ENCODE measurements around the gene COL9A1. TPM values are rescaled to one million over a fixed set of nuclear protein-coding genes. Genes with fewer than 3 reads are reported as not detected.
"Not testable (repeated sequence)": the region's sequence is repeated elsewhere in the genome, so short reads cannot be mapped to it uniquely, and the experiment has no call there.

Gene COL9A1
- not detected in 2 replicates for total RNA-seq (2014; rRNA removed; shearing (Covaris generic))

DNA sequence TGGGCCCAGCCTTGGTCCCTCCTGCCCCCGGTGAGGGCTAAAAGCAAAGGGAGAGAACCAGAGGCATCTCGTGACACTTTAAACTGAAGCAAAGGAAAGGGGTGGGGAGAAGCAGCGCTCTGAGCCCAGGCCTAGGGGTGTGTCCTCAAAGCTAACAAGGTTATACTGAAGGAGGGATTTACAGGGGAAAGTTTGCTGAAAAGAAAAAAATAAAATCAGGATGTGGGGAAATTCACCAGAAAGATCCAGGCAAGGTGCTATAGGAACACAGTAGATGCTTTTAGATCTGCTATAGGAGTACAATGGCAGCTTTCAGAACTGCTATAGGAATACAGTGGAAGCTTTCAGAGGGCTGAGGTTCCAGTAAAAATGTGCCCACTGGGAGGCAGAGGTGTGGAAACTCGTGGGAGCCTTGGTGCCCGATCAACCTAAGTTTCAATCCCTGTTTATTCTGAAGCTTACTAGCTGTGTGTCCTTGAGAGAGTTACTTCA lies at the start of gene COL9A1:
TSS of gene COL9A1 (minus strand) at position 51 of the 492 bp plus-strand sequence. CDS start 160 bp downstream, outside the sequence.
- DNase-seq (ENCODE audit: low read depth) = no peak

DNA sequence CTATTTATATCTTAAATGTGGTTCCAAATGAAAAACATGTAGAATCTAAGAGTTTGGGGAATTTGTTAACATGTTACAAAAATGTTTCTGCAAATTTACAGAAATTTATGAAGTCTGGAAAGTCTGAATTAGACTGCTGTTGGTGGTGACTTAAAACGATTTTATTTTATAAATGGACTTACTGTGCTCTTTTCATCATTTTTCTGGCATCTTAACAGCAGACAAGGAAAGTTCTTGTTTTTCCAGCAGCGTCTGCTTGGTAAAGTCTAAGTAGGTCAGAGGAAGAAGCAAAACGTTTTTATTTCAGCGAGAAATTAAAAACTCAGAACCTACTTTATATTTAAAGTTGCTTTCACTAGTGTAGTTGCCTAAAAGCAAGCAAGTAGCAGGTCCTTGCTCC lies 48.6 kb upstream of the COL9A1 start:
- DNase-seq (ENCODE audit: low read depth) = no peak

DNA sequence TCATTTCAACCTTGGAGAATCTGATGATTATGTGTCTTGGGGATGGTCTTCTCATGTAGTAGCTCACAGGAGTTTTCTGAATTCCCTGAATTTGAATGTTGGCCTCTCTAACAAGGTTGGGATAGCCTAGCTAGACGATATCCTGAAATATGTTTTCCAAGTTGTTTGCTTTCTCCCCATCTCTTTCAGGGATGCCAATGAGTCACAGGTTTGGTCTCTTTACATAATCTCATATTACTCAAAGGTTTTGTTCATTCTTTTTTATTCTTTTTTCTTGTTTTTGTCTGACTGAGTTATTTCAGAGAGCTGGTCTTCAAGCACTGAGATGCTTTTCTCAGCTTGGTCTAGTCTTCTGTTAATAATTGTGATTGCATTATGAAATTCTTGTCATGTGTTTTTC lies 42.7 kb upstream of the COL9A1 start:
- DNase-seq (ENCODE audit: low read depth) = no peak

DNA sequence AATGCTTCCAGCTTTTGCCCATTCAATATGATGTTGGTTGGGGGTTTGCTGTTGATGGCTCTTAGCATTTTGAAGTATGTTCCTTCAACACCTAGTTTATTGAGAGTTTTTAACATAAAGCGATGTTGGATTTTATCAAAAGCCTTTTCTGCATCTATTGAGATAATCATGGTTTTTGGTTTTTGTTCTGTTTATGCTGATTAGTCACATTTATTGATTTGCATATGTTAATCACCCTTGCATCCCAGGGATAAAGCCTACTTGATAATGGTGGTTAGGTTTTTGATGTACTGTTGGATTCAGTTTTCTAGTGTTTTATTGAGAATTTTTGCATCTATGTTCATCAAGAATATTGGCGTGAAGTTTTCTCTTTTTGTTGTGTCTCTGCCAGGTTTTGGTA lies 40.4 kb upstream of the COL9A1 start:
- no peak for DNase-seq (ENCODE audit: low read depth)

DNA sequence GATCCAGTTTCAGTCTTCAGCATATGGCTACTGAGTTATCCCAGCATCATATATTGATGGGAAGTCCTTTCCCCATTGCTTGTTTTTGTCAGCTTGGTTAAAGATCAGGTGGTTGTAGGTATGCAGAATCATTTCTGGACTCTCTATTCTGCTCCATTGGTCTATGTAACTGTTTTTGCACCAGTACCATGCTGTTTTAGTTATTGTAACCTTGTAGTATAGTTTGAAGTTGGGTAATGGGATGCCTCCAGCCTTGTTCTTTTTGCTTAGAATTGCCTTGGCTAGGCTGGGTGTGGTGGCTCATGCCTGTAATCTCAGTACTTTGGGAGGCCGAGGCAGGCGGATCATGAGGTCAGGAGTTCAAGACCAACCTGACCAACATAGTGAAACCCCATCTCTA lies 36.9 kb upstream of the COL9A1 start:
- not testable (repeated sequence) for DNase-seq (ENCODE audit: low read depth)

DNA sequence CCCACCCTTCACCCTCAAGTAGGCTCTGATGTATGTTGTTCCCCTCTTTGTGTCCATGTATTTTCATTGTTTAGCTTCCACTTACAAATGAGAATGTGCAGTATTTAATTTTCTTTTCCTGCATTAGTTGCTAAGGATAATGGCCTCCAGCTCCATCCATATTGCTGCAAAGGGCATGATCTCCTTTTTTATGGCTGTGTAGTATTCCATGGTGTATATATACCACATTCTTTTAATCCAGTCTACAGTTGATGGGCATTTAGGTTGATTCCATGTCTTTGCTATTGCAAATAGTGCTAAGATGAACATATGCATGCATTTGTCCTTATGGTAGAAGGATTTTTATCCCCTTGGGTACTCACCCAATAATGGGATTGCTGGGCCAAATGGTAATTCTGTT lies 35.9 kb upstream of the COL9A1 start:
- DNase-seq (ENCODE audit: low read depth) = no peak

DNA sequence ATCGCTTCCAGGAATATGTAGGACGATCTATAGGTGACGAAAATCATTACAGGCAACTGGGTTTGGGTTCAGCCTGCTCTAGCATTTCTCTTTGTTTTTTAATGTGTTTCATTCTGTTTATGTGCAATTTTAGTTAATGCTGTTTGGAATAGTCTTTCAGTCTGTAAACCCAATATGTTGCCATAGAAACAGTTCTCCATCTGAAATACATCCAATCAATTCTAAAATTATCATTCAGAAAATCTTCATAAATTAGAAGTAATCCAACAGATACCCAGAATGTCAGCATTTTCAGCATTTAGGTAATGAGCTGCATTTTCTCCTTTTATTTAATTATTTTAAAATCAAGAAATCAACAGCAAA lies 34.8 kb upstream of the COL9A1 start:
- DNase-seq (ENCODE audit: low read depth) = no peak

DNA sequence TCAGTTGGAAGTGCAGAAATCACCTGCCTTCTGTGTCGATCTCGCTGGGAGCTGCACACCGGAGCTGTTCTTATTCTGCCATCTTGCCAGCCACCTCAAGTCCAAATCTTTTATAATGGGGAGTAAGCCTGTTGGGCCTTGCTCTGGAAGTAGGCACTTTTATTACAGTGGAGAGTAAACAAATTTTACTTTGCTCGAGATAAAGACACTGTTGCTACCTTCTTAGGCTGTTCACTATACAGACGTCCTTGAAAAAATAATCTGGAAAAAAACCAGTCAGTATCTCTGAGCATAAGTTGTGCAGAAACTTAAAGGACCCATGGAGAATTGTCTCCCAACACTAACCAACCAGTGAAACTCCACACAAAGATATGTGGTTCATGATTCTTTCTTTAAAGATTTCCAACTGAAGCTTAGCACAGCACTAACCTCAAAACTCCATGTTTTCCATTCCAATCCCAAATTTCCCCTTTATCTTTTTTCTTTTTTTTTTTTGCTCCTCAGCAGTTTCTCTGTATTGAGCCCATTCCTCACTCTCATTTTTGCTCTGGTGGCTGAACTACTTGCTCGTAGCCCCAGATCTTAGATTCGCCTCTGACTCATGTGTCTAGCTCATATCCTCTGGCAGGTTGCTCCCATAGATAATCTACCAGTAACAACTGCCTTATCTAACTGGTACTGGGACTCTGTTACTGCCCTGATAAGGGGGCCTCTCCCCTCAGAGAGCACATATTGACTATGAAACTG lies 34.3 kb upstream of the COL9A1 start:
- no peak for DNase-seq (ENCODE audit: low read depth)

DNA sequence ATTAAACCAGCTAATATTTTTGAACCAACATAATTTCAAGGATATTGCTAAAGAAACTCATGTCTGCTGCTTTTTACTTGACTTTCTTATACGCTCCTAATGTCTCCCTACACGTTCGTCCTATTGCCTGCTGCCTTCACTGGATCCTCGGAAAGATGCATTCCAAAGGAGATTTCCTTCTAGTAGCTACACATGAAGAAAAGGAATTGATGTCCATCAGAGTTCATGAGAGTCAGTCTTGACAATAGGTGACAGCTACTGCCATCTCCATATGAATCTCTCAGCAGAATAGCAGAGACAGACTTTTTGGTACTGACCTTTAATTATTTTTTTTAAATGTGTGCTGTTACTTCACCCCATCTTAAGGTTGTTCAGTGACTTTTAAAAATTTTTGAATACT lies 24.2 kb upstream of the COL9A1 start:
- no peak for DNase-seq (ENCODE audit: low read depth)

DNA sequence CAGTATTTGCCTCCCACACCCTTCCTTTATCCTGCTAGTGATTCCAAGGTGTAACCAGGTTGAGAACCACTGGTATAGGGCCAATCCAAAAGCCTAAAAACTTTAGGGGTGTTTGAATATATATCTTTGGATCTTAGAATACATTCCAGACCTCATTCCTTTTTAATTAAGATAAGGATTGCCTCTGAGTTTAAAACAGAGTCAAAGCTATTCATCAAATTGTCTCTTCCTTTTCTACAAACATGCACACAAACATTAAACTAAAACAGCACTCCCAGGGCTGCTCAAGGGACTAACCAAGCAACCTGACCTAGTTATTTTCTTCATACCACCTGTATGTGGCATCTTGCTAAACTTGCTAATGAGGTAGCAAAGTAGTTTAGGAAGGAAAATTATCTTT lies 22.1 kb upstream of the COL9A1 start:
- no peak for DNase-seq (ENCODE audit: low read depth)

DNA sequence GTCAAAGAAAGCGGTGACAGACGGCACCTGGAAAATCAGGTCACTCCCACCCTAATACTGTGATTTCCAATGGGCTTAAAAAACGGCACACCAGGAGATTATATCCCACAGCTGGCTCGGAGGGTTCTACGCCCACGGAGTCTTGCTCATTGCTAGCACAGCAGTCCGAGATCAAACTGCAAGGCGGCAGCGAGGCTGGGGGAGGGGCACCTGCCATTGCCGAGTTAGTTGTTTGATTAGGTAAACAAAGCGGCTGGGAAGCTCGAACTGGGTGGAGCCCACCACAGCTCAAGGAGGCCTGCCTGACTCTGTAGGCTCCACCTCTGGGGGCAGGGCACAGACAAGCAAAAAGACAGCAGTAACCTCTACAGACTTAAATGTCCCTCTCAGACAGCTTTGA lies 14.9 kb upstream of the COL9A1 start:
- DNase-seq (ENCODE audit: low read depth) = not testable (repeated sequence)

DNA sequence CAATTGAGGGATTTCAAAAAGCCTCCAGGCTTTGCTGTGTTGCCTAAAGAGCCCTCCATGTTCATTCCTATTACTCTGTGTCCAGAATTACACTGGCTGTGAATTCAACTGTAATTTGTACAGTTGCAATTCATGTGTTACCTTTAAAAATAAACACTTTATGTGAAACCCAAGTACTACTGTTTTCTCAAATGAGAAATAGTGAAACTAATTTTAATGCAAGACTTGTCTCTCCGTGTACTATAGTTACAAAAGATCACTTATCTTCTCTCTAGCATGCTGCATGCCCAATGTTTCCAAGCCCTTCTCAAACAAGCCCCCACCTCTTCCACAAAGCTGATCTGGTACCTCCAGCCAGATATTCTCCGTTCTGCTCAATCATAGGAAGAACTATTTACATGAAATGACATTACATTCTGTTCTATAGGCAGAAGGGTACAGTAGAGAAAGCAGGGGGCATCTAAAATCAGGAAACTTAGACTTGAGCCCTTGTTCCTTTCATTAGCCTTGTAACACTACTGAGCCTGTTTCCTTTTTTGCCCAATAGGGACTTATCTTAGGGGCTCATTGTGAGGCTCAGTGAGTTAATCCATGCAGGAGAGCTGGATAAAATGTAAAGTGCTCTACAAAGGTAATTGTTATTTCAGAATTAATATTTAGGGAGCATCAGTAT lies 12.3 kb upstream of the COL9A1 start:
- DNase-seq (ENCODE audit: low read depth) = no peak

DNA sequence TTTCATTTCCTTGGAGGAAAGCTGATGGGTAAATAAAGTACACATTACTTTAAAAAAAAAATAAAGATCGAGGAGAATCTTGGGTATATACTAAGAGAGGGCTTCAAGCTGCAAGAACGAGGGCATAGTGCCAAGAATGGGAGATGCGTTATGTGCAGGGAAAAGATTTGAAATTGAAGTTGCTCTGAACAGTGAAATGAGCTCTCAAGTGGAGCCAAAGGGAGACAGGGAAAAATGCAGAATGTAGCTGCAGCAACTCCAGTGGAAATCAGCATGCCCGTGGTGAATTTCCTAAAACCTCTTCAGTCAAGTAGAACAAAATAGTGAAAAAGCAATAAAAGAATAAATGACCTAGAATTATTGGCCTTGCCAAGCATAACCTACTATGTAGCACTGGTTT lies 11.4 kb upstream of the COL9A1 start:
- DNase-seq (ENCODE audit: low read depth) = no peak

DNA sequence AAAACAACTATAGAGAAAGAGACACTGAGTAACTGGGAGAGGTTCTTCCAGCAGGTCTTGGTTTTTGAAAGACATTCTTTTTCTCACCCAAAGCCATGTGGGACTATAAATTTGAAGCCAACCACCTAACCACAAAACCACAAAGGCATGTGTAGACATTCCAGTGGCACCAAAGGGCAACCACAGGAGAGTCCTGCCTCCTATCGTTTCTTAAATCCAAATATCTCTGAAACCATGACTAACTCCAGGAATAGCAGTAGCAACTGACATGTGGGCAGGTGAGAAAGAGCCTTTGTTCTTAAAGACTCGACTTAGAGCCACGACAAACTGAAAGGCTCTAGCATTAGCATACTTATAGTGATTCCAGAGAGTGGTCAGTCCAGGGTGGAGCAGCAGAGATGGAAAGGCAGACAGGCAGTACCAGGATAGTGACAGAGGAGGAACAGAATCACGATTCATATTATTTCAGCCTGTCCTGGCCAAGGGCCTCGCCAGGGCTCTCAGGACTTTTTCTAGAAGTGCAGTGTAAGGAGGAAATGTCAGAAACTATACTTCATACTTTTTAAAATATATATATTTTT lies 9.4 kb upstream of the COL9A1 start:
- peak; percentile 89 for DNase-seq (ENCODE audit: low read depth)

DNA sequence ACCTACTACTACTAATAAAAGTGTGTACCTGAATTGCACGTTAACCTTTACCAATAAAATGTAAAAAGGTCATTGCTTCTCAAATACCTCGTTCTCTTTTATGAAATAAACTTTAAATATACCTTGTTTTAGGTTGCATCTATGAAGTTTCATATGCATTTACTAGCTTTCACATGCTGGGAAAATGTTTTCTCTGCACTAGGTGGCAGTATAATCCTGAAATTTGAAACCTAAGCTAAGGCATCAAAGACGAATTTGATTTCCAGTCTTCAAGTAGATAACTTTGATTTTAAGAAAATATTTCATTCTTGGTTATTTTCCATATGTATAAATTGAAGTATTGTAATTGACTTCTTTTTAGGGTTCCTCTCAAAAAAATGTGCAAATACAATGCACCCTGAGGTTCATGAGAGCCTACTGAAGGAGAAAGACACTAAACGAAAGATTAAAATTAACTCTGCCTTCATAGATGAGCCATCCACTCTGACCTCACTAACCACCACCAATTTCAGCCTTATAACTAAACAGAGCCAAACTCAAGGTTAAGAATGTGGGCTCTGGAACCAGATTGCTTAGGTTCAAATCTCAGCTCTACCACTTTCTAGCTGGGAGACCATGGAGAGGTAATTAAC lies 7.3 kb upstream of the COL9A1 start:
- DNase-seq (ENCODE audit: low read depth) = peak; percentile 36

DNA sequence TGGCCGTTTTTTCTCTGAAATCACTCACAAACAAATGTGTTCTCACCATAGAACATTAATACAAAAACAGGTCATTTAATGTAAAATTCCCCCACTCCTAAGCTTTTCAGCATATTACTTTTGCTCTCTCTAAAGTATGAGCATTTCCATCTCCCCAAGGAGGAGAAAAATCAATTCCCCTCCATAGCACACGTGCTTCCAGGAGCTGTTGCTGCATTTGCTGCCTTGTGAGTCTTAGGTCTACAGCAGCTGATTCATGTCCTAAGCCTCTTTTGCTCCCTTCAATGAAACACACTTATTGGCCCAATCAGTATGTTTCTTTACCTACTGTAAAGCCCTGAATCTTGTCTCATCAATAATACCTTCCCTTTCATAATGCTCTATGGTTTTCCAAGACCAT lies 6.4 kb upstream of the COL9A1 start:
- DNase-seq (ENCODE audit: low read depth) = no peak

DNA sequence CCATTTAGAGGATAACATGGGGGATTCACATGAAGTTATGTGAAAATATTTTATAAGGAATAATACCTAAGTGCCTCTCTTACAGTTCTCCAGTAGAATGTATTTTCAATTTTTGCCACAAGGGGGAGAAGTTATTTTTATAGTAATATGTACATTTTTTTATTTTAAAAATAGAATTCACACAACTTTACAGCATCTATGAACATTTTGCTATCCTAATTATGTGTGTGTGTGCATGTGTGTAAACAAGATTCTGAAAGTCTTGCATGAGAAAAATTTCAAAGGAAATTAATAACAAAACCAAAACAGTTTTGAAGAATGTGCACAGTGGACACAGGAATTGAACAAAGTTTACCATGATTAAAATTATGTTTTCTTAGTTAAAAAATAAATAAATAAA lies 5.3 kb upstream of the COL9A1 start:
- not testable (repeated sequence) for DNase-seq (ENCODE audit: low read depth)

DNA sequence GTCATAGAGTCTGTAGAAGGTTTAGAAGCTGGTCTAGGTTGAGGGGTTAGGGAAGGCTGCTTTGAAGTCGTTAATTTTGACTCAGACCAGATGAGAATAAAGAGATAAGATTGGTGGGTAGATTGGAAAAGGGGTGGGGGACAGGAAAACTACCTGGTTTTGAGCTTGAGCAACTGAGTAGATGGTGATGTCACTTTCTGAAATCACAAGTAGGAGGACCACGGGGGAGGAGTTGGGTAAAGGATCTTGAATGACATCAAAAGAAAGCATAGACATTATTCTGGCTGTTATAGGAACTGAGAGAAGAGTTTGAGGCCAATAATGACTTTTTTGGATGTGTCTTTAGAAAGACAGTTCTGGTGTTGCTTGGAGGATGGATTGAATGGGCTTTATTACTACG lies 4.1 kb upstream of the COL9A1 start:
- DNase-seq (ENCODE audit: low read depth) = no peak

DNA sequence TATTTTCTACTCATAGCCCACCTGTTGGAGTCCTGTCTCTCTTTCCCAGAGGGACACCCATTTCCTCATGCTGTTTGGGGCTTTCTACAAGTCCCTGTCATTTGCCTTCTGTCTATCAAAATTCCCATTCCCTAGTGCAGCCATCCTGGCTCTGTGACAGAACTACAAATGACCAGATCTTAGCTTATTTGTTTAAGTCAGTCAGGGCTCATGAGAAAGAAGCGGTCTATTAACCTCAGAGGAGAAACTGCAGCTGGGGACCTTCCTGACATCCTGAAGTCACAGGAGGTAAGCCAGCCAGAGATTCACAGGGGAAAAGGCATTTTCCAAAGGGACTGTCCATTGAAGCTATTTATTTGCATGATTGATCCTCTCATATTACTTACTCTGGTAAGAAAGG lies 1.7 kb upstream of the COL9A1 start:
- no peak for DNase-seq (ENCODE audit: low read depth)

DNA sequence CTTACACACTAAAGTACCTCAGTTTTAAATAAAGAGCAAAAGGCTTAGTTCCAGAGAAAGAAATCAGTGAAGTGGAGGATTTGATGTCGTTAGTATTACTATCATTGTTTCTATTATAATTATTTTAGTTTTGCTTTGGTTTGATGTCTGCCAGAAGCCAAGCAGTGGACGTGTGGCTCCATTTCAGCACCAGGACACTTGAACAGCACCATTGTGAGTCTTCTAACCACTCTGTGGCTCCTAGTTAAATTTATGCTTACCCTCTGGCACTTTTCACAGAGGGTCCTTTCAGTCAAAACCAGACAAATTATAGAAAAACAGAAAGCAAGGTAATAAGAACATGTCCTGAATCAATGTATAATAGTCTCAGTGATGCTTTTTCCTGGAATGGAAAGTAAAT lies 3.4 kb downstream of the COL9A1 start:
- DNase-seq (ENCODE audit: low read depth) = peak; percentile 24

DNA sequence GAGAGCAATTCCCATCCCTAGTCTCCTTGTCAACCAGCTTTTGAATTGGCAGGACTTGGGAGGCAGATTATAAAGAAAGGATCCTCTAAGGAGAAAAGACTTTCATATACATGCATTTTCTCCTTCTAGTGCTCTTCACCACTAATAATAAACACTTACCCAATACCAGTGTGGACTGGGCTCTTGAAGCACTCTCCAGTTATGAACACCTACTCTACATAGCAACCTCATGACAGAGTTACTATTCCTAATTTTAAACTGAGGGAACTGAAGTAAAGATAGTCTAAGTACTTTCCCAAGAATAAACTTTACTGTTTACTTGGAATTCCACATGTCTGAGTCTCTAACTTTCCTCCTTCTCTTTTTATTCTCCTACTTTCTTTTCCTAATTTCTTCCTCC lies 4.8 kb downstream of the COL9A1 start:
- no peak for DNase-seq (ENCODE audit: low read depth)

DNA sequence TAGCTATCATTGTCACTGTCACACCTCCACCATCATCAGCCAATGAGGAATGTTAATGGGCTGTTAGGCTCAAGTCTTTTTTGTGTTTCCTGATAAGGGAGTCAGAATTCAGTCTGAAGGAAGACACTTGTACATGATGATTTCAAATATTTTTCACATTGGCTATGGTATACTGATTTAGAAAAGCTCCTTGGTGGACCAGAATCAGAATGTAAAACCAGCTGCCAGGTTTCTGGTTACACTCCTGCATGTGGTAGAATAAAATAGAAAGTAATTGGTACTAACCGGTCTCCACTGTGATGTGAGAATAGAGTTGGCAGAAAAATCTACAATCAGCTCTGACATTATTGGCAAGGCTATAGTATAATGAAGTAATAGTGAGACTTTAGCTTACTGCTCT lies 10.7 kb downstream of the COL9A1 start:
- DNase-seq (ENCODE audit: low read depth) = no peak

DNA sequence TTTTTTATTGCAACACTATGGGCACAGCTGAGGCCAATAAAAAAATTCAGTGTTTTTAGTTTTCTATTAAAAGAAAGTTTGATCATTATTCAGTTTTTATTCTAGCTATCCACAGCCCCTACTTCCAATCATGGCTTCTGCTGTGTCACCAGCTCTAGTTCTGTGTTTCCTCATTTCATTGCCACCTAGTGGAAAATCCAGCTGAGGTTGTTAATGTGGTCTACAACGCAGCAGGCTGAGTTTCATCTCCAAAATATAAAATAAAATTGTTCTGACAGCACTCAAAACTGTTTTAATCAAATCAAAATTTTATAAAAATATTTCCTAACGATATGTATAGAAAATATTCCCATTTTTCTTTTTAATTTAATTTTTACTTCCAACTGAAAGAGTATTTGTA lies 13.6 kb downstream of the COL9A1 start:
- DNase-seq (ENCODE audit: low read depth) = no peak
